ENCODE results near the gene GKN2.

DNA sequence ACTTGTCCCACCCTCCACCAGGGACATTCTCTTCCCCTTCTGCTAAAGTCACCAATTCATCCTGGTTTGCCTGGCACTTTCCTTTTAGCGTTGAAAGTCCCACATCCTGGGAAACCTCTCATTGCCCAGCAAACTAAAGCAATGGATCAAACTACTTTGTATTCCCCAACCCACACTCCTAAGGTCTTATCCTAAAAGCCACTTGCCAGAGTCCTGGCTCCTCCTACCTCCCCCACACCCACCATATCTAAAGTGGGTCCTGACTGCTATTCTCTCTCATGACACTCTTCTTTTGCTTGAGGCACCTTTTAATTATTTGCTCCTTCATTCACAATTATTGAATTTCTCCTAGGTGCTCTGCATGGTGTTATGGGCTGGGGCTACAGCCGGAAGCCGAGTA is 40.6 kb downstream of the GKN2 start:
- TF ChIP-seq ZC3H10 (CRISPR knock-in tag; IDR thresholded peaks at IDR 0.05), result no peak
- TF ChIP-seq, protein P1, sequence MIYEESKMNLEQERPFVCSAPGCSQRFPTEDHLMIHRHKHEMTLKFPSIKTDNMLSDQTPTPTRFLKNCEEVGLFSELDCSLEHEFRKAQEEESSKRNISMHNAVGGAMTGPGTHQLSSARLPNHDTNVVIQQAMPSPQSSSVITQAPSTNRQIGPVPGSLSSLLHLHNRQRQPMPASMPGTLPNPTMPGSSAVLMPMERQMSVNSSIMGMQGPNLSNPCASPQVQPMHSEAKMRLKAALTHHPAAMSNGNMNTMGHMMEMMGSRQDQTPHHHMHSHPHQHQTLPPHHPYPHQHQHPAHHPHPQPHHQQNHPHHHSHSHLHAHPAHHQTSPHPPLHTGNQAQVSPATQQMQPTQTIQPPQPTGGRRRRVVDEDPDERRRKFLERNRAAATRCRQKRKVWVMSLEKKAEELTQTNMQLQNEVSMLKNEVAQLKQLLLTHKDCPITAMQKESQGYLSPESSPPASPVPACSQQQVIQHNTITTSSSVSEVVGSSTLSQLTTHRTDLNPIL (CRISPR knock-in tag; IDR thresholded peaks at IDR 0.05; ENCODE audit: low read depth), result no peak
- TF ChIP-seq PPARA (CRISPR knock-in tag; IDR thresholded peaks at IDR 0.05; ENCODE audit: borderline replicate concordance), result no peak
- TF ChIP-seq, protein P2, sequence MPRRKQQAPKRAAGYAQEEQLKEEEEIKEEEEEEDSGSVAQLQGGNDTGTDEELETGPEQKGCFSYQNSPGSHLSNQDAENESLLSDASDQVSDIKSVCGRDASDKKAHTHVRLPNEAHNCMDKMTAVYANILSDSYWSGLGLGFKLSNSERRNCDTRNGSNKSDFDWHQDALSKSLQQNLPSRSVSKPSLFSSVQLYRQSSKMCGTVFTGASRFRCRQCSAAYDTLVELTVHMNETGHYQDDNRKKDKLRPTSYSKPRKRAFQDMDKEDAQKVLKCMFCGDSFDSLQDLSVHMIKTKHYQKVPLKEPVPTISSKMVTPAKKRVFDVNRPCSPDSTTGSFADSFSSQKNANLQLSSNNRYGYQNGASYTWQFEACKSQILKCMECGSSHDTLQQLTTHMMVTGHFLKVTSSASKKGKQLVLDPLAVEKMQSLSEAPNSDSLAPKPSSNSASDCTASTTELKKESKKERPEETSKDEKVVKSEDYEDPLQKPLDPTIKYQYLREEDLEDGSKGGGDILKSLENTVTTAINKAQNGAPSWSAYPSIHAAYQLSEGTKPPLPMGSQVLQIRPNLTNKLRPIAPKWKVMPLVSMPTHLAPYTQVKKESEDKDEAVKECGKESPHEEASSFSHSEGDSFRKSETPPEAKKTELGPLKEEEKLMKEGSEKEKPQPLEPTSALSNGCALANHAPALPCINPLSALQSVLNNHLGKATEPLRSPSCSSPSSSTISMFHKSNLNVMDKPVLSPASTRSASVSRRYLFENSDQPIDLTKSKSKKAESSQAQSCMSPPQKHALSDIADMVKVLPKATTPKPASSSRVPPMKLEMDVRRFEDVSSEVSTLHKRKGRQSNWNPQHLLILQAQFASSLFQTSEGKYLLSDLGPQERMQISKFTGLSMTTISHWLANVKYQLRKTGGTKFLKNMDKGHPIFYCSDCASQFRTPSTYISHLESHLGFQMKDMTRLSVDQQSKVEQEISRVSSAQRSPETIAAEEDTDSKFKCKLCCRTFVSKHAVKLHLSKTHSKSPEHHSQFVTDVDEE (CRISPR knock-in tag; IDR thresholded peaks at IDR 0.05), result no peak
- no peak for TF ChIP-seq ZFP3 (CRISPR knock-in tag; IDR thresholded peaks at IDR 0.05)
- TF ChIP-seq, protein P3, sequence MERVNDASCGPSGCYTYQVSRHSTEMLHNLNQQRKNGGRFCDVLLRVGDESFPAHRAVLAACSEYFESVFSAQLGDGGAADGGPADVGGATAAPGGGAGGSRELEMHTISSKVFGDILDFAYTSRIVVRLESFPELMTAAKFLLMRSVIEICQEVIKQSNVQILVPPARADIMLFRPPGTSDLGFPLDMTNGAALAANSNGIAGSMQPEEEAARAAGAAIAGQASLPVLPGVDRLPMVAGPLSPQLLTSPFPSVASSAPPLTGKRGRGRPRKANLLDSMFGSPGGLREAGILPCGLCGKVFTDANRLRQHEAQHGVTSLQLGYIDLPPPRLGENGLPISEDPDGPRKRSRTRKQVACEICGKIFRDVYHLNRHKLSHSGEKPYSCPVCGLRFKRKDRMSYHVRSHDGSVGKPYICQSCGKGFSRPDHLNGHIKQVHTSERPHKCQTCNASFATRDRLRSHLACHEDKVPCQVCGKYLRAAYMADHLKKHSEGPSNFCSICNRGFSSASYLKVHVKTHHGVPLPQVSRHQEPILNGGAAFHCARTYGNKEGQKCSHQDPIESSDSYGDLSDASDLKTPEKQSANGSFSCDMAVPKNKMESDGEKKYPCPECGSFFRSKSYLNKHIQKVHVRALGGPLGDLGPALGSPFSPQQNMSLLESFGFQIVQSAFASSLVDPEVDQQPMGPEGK (CRISPR knock-in tag; IDR thresholded peaks at IDR 0.05; ENCODE audit: borderline replicate concordance), result no peak
- TF ChIP-seq CSDC2 (CRISPR knock-in tag; IDR thresholded peaks at IDR 0.05), result no peak
- TF ChIP-seq TOX (CRISPR knock-in tag; IDR thresholded peaks at IDR 0.05; ENCODE audit: borderline replicate concordance), result no peak

Data from SK-N-SH treated with all-trans-retinoic acid at 6 μM for 48 hours (cell line).